ENCODE results near the gene DGKD.

DNA sequence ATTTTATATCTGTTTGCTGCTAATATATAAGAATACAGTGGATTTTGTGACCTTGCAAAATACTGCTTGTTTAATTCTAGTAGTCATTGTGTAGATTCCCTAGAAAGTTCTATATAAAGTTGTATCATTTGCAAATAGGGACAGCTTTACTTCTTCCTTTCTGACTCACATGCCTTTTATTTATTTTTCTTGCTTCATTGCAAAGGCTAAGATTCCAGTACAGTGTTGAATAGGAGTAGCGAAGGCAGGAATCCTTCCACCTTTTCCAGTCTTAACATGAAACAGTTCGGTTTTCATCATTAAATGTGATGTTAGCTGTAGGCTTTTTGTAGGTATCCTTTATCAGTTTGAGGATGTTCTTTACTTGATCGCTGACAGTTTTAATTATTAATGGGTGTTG is 58.1 kb downstream of the DGKD start:
- TF ChIP-seq, protein P1, sequence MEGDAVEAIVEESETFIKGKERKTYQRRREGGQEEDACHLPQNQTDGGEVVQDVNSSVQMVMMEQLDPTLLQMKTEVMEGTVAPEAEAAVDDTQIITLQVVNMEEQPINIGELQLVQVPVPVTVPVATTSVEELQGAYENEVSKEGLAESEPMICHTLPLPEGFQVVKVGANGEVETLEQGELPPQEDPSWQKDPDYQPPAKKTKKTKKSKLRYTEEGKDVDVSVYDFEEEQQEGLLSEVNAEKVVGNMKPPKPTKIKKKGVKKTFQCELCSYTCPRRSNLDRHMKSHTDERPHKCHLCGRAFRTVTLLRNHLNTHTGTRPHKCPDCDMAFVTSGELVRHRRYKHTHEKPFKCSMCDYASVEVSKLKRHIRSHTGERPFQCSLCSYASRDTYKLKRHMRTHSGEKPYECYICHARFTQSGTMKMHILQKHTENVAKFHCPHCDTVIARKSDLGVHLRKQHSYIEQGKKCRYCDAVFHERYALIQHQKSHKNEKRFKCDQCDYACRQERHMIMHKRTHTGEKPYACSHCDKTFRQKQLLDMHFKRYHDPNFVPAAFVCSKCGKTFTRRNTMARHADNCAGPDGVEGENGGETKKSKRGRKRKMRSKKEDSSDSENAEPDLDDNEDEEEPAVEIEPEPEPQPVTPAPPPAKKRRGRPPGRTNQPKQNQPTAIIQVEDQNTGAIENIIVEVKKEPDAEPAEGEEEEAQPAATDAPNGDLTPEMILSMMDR (IDR thresholded peaks at IDR 0.05; ENCODE audit: borderline replicate concordance, extremely low read depth, low read length, poor library complexity, severe bottlenecking): no peak
- TF ChIP-seq EZH2 (IDR thresholded peaks at IDR 0.05; ENCODE audit: borderline replicate concordance, low read depth, low read length, severe bottlenecking): no peak
